ENCODE data around the gene CEACAM19. TPM values are rescaled to one million over a fixed set of nuclear protein-coding genes. Genes with fewer than 3 reads are reported as not detected.

CEACAM19 gene
- total and polyA plus RNA-seq, 2 of the 13 experiments (the other 11 are each of a cell fraction or from before 2014, with no cell fraction given): 1.3 to 4.0 TPM

GRCh38 chr19:44707794-44708193, 36.5 kb downstream of the CEACAM19 start (continued):
- TF ChIP-seq RBFOX2 (IDR thresholded peaks at IDR 0.05; ENCODE audit: low read depth, low read length) (peak; percentile 68; the same call in 1 of the 2 replicates), AKAP8 (CRISPR knock-in tag; IDR thresholded peaks at IDR 0.05) (0 out of 2 replicates have a peak, but pooled peaks have one; percentile 54), AGO1 (IDR thresholded peaks at IDR 0.05; ENCODE audit: low read depth, low read length, poor library complexity, severe bottlenecking) (peak; percentile 70)
- TF ChIP-seq, protein P1, sequence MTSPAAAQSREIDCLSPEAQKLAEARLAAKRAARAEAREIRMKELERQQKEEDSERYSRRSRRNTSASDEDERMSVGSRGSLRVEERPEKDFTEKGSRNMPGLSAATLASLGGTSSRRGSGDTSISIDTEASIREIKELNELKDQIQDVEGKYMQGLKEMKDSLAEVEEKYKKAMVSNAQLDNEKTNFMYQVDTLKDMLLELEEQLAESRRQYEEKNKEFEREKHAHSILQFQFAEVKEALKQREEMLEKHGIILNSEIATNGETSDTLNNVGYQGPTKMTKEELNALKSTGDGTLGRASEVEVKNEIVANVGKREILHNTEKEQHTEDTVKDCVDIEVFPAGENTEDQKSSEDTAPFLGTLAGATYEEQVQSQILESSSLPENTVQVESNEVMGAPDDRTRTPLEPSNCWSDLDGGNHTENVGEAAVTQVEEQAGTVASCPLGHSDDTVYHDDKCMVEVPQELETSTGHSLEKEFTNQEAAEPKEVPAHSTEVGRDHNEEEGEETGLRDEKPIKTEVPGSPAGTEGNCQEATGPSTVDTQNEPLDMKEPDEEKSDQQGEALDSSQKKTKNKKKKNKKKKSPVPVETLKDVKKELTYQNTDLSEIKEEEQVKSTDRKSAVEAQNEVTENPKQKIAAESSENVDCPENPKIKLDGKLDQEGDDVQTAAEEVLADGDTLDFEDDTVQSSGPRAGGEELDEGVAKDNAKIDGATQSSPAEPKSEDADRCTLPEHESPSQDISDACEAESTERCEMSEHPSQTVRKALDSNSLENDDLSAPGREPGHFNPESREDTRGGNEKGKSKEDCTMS (CRISPR knock-in tag; conservative IDR thresholded peaks at IDR 0.05): no peak

DNA sequence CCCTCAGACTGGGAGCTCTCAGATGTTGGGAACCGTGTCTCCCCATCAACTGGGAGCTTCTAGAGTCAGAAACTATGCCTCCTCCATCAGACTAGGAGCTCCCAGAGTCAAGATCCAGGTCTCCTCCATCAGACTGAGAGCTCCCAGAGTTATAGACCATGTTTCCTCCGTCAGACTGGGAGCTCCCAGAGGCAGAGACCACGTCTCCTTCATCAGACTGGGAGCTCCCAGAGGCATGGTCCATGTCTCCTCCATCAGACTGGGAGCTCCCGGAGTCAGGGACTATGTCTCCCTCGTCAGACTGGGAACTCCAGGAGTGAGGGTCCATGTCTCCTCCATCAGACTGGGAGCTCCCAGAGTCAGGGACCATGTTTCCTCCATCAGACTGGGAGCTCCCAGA, 37.7 kb downstream of the CEACAM19 start:
- no peak for ATAC-seq
- no TSS peak for BruUV-seq (replicated peaks)
- peaks cover 21% of the 10 kb centered on the region for H3K4me1 ChIP-seq (ENCODE audit: insufficient read depth, low read length)
- H2AFZ ChIP-seq (ENCODE audit: low read length): no peak overlapping the region
- H3K36me3 ChIP-seq (replicated peaks in 1 of 2; ENCODE audit: control insufficient read depth in 1 of 2, insufficient read depth in 2 of 2, low read length in 2 of 2): no peaks in the 10 kb centered on the region
- no peaks in the 10 kb centered on the region for H3K27me3 ChIP-seq (ENCODE audit: control insufficient read depth in 1 of 2, insufficient read depth in 2 of 2, low read length in 2 of 2)
- H3K9ac ChIP-seq (ENCODE audit: insufficient read depth, low read depth, low read length): no peak overlapping the region
- no peak overlapping the region for H3K4me3 ChIP-seq (replicated peaks in 1 of 3; ENCODE audit: insufficient read depth in 1 of 3, low read depth in 2 of 3, low read length in 3 of 3)
- peak; percentile 95; the same call in 1 of the 2 replicates for TF ChIP-seq ZSCAN22 (CRISPR knock-in tag; IDR thresholded peaks at IDR 0.05)
- TF ChIP-seq CBX5 (CRISPR knock-in tag; IDR thresholded peaks at IDR 0.05; ENCODE audit: borderline replicate concordance): no peak
- TF ChIP-seq TARDBP (CRISPR knock-in tag; IDR thresholded peaks at IDR 0.05): no peak
- no peak overlapping the region for H3K4me2 ChIP-seq (ENCODE audit: low read depth, low read length)
- no peaks in the 10 kb centered on the region; the same call in 1 of the 2 replicates for H4K20me1 ChIP-seq (ENCODE audit: insufficient read depth, low read length)
- in situ Hi-C loops (cut with HindIII; ENCODE audit: extremely low pct_ligation_motif_present, low pct_unique_long_range_greater_than_20kb): no loop called here
- no peak for FAIRE-seq
- WGBS (ENCODE audit: low lambda C conversion rate): no CpG with 5 or more reads among the region's 5 CpGs
- no peak overlapping the region for H3K27ac ChIP-seq (ENCODE audit: extremely low read length, insufficient read depth, low read length)
- CTCF ChIA-PET (ENCODE audit: low intra/inter-chr PET ratio, low total read pairs): no interaction called here
- intact Hi-C loops (cut with micrococcal nuclease; ENCODE audit: unreplicated experiment): no loop called here
- H3K79me2 ChIP-seq (ENCODE audit: insufficient read depth, low read length): no peaks in the 10 kb centered on the region
- DNase-seq (ENCODE audit: low spot score): no peak
- no peaks in the 10 kb centered on the region for H3K9me3 ChIP-seq (ENCODE audit: low read length)
- POLR2A ChIA-PET: interaction anchor here (2.1 to 2.7 kb wide), 2 partner anchors 9 to 14 kb away, joined by 7 to 11 read pairs; no protein-coding TSS in a partner anchor
